Stimulated activated CD8-positive, alpha-beta memory T cell treated with anti-CD3 and anti-CD28 coated beads, Interleukin-4, amount 100 ng/mL, for 1 hour (primary cell): ENCODE measurements around the gene ARID1A.
"Not testable (repeated sequence)": the region's sequence is repeated elsewhere in the genome, so short reads cannot be mapped to it uniquely, and the experiment has no call there.

Experiments
- DNase-seq, 2 donors: peaks; one replicate each; pipeline ENCODE4 v3.0.0-alpha.2; 2020; ENCODE audit warnings: low read depth in 2 of 2, low spot score in 1 of 2

Gene ARID1A

GRCh38 chr1:26695356-26696118, at the start of gene ARID1A:
TSS of gene ARID1A (plus strand) at chr1:26696015. CDS start at chr1:26696404, 389 bp downstream.
- peak; percentile 90 to 92 for DNase-seq

DNA sequence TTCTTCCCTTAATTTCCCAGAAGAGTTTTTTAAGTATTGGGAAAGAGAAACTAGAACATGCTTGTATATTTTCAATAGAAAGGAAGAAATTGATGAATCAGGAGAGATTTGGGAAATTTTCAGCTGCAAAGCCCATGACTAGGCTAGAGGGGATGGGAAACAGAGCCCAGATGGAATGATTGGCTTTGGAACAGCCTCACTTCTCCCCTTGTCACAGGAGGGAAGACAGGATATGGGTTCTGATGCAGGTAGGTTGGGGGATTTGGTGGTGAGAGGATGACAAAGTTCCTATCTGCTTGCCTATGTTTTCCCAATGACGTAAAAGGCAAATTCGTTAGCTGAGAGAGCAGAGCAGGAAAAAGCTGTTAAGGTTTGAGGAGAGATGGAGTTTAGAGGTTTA, 31.0 kb upstream of the ARID1A start:
- DNase-seq: no peak

GRCh38 chr1:26666855-26667254, 29.0 kb upstream of the ARID1A start:
- no peak for DNase-seq

DNA sequence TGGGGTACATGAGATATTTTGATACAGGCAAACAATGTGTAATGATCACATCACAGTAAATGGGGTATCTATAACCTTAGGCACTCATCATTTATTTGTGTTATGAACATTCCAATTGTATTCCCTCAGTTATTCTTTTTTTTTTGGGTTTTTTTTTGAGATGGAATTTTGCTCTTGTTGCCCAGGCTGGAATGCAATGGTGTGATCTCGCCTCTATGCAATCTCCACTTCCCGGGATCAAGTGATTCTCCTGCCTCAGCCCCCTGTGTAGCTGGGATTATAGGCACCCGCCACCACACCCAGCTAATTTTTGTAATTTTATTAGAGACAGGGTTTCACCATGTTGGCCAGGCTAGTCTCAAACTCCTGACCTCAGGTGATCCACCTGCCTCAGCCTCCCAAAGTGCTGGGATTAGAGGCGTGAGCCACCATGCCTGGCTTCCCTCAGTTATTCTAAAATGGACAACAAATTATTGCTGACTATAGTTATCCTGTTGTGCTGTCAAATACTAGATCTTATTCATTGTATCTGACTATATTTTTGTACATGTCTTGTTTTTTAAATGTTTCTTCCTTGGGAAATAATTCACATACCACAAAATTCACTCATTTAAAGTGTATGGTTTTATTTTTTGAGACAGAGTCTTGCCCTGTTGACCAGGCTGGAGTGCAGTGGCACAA, 27.6 kb upstream of the ARID1A start:
- DNase-seq: not testable (repeated sequence)

- no peak for DNase-seq
These were observed 18.3 kb upstream of the ARID1A start for GRCh38 chr1:26677306-26678115.

GRCh38 chr1:26684763-26685508, 10.9 kb upstream of the ARID1A start:
- DNase-seq: no peak

- DNase-seq: no peak
These were observed 9.0 kb upstream of the ARID1A start for GRCh38 chr1:26686795-26687194.

- no peak for DNase-seq
These were observed 6.3 kb upstream of the ARID1A start for GRCh38 chr1:26689504-26689903.

GRCh38 chr1:26690157-26690556, 5.7 kb upstream of the ARID1A start:
- DNase-seq: no peak

- no peak for DNase-seq
These were observed 5.2 kb upstream of the ARID1A start for GRCh38 chr1:26690576-26691031.

GRCh38 chr1:26692211-26692792, 3.5 kb upstream of the ARID1A start:
- peak; percentile 43 to 63 for DNase-seq

GRCh38 chr1:26692793-26693490, 2.9 kb upstream of the ARID1A start:
- DNase-seq: peak; percentile 62 to 72

DNA sequence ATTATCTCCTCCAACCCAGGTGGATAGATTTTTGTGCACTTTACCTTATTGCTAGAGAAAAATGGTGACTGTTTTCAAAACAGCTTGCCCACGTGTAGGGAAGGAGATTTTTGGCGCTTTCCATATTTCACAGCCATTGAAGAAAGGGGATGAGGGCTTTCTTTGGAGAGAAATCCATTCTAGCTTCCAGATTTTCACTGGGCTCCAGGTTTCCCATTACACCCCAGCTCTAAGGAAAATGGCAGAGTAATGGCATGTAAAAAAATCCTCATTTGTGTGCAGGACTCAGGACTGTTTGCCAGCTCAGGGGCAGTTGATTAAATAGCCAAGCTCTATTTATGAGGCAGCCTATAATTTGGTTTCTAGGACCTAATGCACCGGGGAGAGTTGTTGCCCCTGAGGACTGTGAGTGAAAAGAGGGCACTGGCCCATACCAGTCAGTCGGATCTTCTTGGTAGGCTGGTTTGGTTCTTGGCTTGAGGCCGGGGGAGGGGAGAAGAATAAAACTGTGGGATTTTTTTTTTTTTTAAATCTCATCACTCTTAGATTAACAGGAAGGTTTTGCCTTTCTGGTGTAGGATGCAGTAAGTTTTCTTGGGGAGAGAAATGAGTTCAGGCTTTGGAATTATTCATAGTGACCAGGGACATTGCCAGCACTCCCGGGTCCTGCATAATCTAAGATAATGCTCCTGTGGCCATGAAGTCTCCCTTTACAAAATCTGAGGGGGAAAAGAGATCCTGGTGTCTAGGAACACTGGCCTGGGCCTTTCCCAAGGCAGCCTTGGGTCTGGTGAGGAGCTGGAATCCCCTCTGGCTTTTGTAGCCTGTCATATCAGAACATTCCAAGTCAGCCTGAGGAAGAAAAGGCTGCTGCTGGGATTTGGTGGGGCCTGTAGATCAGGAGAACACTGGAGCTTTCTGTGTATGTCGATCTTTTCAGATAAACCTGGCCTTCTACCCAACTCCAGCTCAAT, 1.9 kb upstream of the ARID1A start:
- no peak for DNase-seq

GRCh38 chr1:26694638-26695355, 1.0 kb upstream of the ARID1A start:
- DNase-seq: no peak

DNA sequence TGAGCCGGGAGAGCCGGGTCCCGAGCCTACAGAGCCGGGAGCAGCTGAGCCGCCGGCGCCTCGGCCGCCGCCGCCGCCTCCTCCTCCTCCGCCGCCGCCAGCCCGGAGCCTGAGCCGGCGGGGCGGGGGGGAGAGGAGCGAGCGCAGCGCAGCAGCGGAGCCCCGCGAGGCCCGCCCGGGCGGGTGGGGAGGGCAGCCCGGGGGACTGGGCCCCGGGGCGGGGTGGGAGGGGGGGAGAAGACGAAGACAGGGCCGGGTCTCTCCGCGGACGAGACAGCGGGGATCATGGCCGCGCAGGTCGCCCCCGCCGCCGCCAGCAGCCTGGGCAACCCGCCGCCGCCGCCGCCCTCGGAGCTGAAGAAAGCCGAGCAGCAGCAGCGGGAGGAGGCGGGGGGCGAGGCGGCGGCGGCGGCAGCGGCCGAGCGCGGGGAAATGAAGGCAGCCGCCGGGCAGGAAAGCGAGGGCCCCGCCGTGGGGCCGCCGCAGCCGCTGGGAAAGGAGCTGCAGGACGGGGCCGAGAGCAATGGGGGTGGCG, 371 bp downstream of the ARID1A start:
- no peak for DNase-seq

DNA sequence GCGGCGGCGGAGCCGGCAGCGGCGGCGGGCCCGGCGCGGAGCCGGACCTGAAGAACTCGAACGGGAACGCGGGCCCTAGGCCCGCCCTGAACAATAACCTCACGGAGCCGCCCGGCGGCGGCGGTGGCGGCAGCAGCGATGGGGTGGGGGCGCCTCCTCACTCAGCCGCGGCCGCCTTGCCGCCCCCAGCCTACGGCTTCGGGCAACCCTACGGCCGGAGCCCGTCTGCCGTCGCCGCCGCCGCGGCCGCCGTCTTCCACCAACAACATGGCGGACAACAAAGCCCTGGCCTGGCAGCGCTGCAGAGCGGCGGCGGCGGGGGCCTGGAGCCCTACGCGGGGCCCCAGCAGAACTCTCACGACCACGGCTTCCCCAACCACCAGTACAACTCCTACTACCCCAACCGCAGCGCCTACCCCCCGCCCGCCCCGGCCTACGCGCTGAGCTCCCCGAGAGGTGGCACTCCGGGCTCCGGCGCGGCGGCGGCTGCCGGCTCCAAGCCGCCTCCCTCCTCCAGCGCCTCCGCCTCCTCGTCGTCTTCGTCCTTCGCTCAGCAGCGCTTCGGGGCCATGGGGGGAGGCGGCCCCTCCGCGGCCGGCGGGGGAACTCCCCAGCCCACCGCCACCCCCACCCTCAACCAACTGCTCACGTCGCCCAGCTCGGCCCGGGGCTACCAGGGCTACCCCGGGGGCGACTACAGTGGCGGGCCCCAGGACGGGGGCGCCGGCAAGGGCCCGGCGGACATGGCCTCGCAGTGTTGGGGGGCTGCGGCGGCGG, 1.0 kb downstream of the ARID1A start:
- DNase-seq: peak in 1 of 2 donors; percentile 38

DNA sequence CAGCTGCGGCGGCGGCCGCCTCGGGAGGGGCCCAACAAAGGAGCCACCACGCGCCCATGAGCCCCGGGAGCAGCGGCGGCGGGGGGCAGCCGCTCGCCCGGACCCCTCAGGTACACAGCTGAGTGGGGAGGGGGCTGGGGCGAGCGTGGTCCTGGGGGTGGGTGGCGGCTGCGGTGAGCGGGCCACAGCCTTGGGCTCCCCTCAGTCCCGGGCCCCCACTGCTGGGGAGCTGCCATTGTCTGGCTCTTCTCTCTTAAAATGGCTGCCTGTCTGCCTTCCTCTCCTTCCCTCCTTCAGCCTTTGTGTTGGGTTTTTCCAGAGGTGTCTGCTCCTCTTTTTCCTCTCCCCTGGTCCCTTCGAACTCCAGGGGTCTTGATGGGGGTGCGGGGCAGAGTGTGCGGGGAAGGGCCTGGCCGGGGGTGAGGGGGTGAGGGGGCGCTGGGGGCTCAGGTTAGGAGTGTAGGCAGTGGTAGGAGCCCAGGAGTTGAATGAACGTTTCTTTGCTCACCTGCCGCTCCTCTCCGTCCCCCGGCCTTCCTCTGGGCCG, 1.7 kb downstream of the ARID1A start:
- peak in 1 of 2 donors; percentile 5 for DNase-seq
